SU-DHL-6 (cell line): ENCODE measurements around the gene ELMOD3.

Source experiments
- H2AFZ ChIP-seq: fragments of 200-600 bp; sonication (generic); 2 replicates; pipeline ENCODE4 v1.6.1; 2014; ENCODE audit warnings: low read depth, mild to moderate bottlenecking, moderate library complexity, mixed read lengths, antibody characterized with exemption, low read length; ENCODE audit not compliant: severe bottlenecking
- H3F3A ChIP-seq: fragments of 200-600 bp; shearing (Covaris generic); 2 replicates; pipeline ENCODE4 v1.6.0; 2016; ENCODE audit warnings: antibody characterized with exemption, mild to moderate bottlenecking; ENCODE audit not compliant: insufficient read depth
- H3K27ac ChIP-seq: fragments of 200-600 bp; sonication (generic); 2 replicates; pipeline ENCODE4 v1.5.1; 2016; ENCODE audit warnings: low read depth, mild to moderate bottlenecking, low read length, moderate library complexity, mixed read lengths
- H3K27me3 ChIP-seq: fragments of 200-600 bp; sonication (generic), shearing (Covaris generic); 2 replicates; pipeline ENCODE4 v1.6.0; 2014; ENCODE audit warnings: mild to moderate bottlenecking, low read length
- H3K36me3 ChIP-seq: fragments of 200-600 bp; sonication (generic); 2 replicates; pipeline ENCODE4 v1.6.1; 2014; ENCODE audit warnings: mild to moderate bottlenecking, low read length, mixed read lengths
- H3K4me2 ChIP-seq: fragments of 300-600, 200-600 bp; shearing (Covaris generic), sonication (generic); 2 replicates; pipeline ENCODE4 v1.6.0; 2014; ENCODE audit warnings: low read length, low read depth, mild to moderate bottlenecking; ENCODE audit not compliant: poor library complexity, severe bottlenecking
- H3K4me3 ChIP-seq: fragments of 200-600 bp; sonication (generic); 2 replicates; pipeline ENCODE4 v1.5.1; 2014; ENCODE audit warnings: antibody characterized with exemption, low read length, mild to moderate bottlenecking, mixed read lengths; ENCODE audit not compliant: insufficient read depth, poor library complexity, severe bottlenecking
- H3K79me2 ChIP-seq: fragments of 200-600 bp; sonication (generic); 2 replicates; pipeline ENCODE4 v1.6.1; 2014; ENCODE audit warnings: mild to moderate bottlenecking, low read length, moderate library complexity; ENCODE audit not compliant: insufficient read depth
- H3K9ac ChIP-seq: fragments of 200-600 bp; sonication (generic); 2 replicates; pipeline ENCODE4 v1.7.0; 2014; ENCODE audit warnings: mild to moderate bottlenecking, low read length
- H3K9me2 ChIP-seq: fragments of 200-600 bp; sonication (generic); replicated peaks from 2 replicates; pipeline ENCODE4 v1.6.1; 2014; ENCODE audit warnings: low read length; ENCODE audit not compliant: insufficient read depth
- H3K9me3 ChIP-seq: fragments of 200-600 bp; sonication (generic); 2 replicates; pipeline ENCODE4 v1.6.1; 2014; ENCODE audit warnings: low read length, mixed read lengths; ENCODE audit not compliant: insufficient read depth
- H4K20me1 ChIP-seq: fragments of 200-600 bp; sonication (generic); 2 replicates; pipeline ENCODE4 v1.6.1; 2014; ENCODE audit warnings: low read depth, mild to moderate bottlenecking, antibody characterized with exemption, low read length, moderate library complexity, mixed read lengths
- CTCF ChIP-seq: fragments of 200-600 bp; sonication (generic); IDR thresholded peaks from one replicate; pipeline ENCODE4 v1.5.1; 2017; ENCODE audit warnings: antibody characterized with exemption, mild to moderate bottlenecking, low read length, moderate library complexity; ENCODE audit not compliant: insufficient read depth, poor library complexity, severe bottlenecking
- EZH2phosphoT487 ChIP-seq: fragments of 200-600 bp; sonication (generic), shearing (Covaris generic); conservative IDR thresholded peaks from 2 replicates; pipeline ENCODE4 v1.6.1; 2018; ENCODE audit warnings: mild to moderate bottlenecking, antibody characterized with exemption, low read length, moderate library complexity, mixed read lengths

ELMOD3 gene

GRCh38 chr2:85405201-85406059 lies 50.9 kb downstream of the ELMOD3 start:
- Histone ChIP-seq H3K27me3 (no peaks in the 10 kb centered on the region), H2AFZ (no peak overlapping the region), H3K9me3 (no peaks in the 10 kb centered on the region), H3K36me3 (no peaks in the 10 kb centered on the region), H3K9ac (no peak overlapping the region), H3K4me3 (no peak overlapping the region), H3K9me2 (no peaks in the 10 kb centered on the region), H4K20me1 (no peaks in the 10 kb centered on the region), H3K27ac (no peak overlapping the region), H3K79me2 (no peaks in the 10 kb centered on the region), H3K4me2 (no peak overlapping the region), H3F3A (no peaks in the 10 kb centered on the region)
- no peak for TF ChIP-seq EZH2phosphoT487
- TF ChIP-seq CTCF, result no peak

GRCh38 chr2:85409845-85410583 lies 55.4 kb downstream of the ELMOD3 start, which contains the start of gene CAPG:
CAPG (minus strand) TSS chr2:85410366; CDS start chr2:85402145, 8,221 bp downstream.
- no peak within 1 kb of the TSS for H3K9ac ChIP-seq
- H3K36me3 ChIP-seq, result no peaks in the 10 kb centered on the region
- H3K4me3 ChIP-seq, result no peak within 1 kb of the TSS
- peak within 1 kb of the TSS; percentile 28 for H3K4me2 ChIP-seq
- no peaks in the 10 kb centered on the region for H3K9me2 ChIP-seq
- no peaks in the 10 kb centered on the region for H3K27me3 ChIP-seq
- TF ChIP-seq CTCF (no peak), EZH2phosphoT487 (no peak)
- no peaks in the 10 kb centered on the region for H3K79me2 ChIP-seq
- H3K9me3 ChIP-seq, result no peaks in the 10 kb centered on the region
- no peak within 1 kb of the TSS for H2AFZ ChIP-seq
- H3K27ac ChIP-seq, result no peak within 1 kb of the TSS
- no peaks in the 10 kb centered on the region for H4K20me1 ChIP-seq
- no peaks in the 10 kb centered on the region for H3F3A ChIP-seq

- Histone ChIP-seq H3K4me2 (no peak overlapping the region), H3K79me2 (no peaks in the 10 kb centered on the region), H3F3A (no peaks in the 10 kb centered on the region), H3K36me3 (no peaks in the 10 kb centered on the region), H3K9ac (no peak overlapping the region), H3K9me3 (no peaks in the 10 kb centered on the region), H3K4me3 (no peak overlapping the region), H3K27me3 (no peaks in the 10 kb centered on the region), H3K27ac (no peak overlapping the region), H2AFZ (no peak overlapping the region), H3K9me2 (no peaks in the 10 kb centered on the region), H4K20me1 (no peaks in the 10 kb centered on the region)
- no peak for TF ChIP-seq EZH2phosphoT487
- TF ChIP-seq CTCF, result no peak
These were observed 56.2 kb downstream of the ELMOD3 start for GRCh38 chr2:85410584-85411404.
